ENCODE results near the gene PRPH. TPM values are rescaled to one million over a fixed set of nuclear protein-coding genes. Genes with fewer than 3 reads are reported as not detected.

PRPH gene
- total and polyA plus RNA-seq, 9 of the 15 experiments (the other 6 are each of a cell fraction or from before 2014, with no cell fraction given) = 0.27 to 1.9 (median 1.3) TPM; not detected in 1

DNA sequence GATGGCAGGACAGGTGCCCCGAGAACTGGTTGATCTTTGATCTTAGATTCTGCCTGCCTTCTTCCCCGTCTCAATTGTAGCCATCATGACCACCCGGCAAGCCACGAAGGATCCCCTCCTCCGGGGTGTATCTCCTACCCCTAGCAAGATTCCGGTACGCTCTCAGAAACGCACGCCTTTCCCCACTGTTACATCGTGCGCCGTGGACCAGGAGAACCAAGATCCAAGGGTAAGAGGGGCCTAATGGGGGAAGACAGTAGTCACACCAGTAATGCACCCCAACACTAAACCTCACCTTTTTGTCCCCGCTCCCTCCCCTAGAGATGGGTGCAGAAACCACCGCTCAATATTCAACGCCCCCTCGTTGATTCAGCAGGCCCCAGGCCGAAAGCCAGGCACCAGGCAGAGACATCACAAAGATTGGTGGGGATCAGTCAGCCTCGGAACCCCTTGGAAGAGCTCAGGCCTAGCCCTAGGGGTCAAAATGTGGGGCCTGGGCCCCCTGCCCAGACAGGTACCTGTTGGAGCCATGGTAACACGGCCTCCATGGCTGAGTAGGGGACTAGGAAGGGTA, 28.7 kb downstream of the PRPH start (continued):
- TF ChIP-seq, protein P1, sequence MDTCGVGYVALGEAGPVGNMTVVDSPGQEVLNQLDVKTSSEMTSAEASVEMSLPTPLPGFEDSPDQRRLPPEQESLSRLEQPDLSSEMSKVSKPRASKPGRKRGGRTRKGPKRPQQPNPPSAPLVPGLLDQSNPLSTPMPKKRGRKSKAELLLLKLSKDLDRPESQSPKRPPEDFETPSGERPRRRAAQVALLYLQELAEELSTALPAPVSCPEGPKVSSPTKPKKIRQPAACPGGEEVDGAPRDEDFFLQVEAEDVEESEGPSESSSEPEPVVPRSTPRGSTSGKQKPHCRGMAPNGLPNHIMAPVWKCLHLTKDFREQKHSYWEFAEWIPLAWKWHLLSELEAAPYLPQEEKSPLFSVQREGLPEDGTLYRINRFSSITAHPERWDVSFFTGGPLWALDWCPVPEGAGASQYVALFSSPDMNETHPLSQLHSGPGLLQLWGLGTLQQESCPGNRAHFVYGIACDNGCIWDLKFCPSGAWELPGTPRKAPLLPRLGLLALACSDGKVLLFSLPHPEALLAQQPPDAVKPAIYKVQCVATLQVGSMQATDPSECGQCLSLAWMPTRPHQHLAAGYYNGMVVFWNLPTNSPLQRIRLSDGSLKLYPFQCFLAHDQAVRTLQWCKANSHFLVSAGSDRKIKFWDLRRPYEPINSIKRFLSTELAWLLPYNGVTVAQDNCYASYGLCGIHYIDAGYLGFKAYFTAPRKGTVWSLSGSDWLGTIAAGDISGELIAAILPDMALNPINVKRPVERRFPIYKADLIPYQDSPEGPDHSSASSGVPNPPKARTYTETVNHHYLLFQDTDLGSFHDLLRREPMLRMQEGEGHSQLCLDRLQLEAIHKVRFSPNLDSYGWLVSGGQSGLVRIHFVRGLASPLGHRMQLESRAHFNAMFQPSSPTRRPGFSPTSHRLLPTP (IDR thresholded peaks at IDR 0.05; ENCODE audit: borderline replicate concordance, extremely low read depth, insufficient read length) = no peak
- TF ChIP-seq POLR2AphosphoS2 (IDR thresholded peaks at IDR 0.05; ENCODE audit: low read length) (no peak), ZNF354B (CRISPR knock-in tag; IDR thresholded peaks at IDR 0.05) (no peak), NFE2 (IDR thresholded peaks at IDR 0.05; ENCODE audit: low read depth) (no peak), CREB1 (IDR thresholded peaks at IDR 0.05) (no peak), CREB1 (CRISPR knock-in tag; IDR thresholded peaks at IDR 0.05) (no peak), ETS2 (tag; IDR thresholded peaks at IDR 0.05; ENCODE audit: borderline replicate concordance, poor library complexity, severe bottlenecking) (no peak), ATF7 (IDR thresholded peaks at IDR 0.05) (no peak), SMARCA4 (IDR thresholded peaks at IDR 0.05) (0 out of 2 replicates have a peak, but pooled peaks have one; percentile 18), TCF3 (CRISPR knock-in tag; IDR thresholded peaks at IDR 0.05) (no peak), SMAD3 (CRISPR knock-in tag; conservative IDR thresholded peaks at IDR 0.05) (no peak), LARP7 (IDR thresholded peaks at IDR 0.05) (no peak)
- TF ChIP-seq, protein P2, sequence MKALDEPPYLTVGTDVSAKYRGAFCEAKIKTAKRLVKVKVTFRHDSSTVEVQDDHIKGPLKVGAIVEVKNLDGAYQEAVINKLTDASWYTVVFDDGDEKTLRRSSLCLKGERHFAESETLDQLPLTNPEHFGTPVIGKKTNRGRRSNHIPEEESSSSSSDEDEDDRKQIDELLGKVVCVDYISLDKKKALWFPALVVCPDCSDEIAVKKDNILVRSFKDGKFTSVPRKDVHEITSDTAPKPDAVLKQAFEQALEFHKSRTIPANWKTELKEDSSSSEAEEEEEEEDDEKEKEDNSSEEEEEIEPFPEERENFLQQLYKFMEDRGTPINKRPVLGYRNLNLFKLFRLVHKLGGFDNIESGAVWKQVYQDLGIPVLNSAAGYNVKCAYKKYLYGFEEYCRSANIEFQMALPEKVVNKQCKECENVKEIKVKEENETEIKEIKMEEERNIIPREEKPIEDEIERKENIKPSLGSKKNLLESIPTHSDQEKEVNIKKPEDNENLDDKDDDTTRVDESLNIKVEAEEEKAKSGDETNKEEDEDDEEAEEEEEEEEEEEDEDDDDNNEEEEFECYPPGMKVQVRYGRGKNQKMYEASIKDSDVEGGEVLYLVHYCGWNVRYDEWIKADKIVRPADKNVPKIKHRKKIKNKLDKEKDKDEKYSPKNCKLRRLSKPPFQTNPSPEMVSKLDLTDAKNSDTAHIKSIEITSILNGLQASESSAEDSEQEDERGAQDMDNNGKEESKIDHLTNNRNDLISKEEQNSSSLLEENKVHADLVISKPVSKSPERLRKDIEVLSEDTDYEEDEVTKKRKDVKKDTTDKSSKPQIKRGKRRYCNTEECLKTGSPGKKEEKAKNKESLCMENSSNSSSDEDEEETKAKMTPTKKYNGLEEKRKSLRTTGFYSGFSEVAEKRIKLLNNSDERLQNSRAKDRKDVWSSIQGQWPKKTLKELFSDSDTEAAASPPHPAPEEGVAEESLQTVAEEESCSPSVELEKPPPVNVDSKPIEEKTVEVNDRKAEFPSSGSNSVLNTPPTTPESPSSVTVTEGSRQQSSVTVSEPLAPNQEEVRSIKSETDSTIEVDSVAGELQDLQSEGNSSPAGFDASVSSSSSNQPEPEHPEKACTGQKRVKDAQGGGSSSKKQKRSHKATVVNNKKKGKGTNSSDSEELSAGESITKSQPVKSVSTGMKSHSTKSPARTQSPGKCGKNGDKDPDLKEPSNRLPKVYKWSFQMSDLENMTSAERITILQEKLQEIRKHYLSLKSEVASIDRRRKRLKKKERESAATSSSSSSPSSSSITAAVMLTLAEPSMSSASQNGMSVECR (CRISPR knock-in tag; IDR thresholded peaks at IDR 0.05) = peak; percentile 13; the same call in 1 of the 2 replicates
- TF ChIP-seq, protein P3, sequence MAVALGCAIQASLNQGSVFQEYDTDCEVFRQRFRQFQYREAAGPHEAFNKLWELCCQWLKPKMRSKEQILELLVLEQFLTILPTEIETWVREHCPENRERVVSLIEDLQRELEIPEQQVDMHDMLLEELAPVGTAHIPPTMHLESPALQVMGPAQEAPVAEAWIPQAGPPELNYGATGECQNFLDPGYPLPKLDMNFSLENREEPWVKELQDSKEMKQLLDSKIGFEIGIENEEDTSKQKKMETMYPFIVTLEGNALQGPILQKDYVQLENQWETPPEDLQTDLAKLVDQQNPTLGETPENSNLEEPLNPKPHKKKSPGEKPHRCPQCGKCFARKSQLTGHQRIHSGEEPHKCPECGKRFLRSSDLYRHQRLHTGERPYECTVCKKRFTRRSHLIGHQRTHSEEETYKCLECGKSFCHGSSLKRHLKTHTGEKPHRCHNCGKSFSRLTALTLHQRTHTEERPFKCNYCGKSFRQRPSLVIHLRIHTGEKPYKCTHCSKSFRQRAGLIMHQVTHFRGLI (CRISPR knock-in tag; IDR thresholded peaks at IDR 0.05) = no peak

Measured in K562 (cell line).